NCI-H1417 (cell line): Measurements from ENCODE around the gene DSTYK.
A peak's percentile ranks its signal among the peaks of the same experiment; 100 is the strongest.
"Not testable (repeated sequence)": the region's sequence is repeated elsewhere in the genome, so short reads cannot be mapped to it uniquely, and the experiment has no call there.

Experiments used
- DNase-seq, 3 experiments: peaks; one replicate each; lab custom pipeline; 2025; lab: John Stamatoyannopoulos, UW

Gene DSTYK

DNA sequence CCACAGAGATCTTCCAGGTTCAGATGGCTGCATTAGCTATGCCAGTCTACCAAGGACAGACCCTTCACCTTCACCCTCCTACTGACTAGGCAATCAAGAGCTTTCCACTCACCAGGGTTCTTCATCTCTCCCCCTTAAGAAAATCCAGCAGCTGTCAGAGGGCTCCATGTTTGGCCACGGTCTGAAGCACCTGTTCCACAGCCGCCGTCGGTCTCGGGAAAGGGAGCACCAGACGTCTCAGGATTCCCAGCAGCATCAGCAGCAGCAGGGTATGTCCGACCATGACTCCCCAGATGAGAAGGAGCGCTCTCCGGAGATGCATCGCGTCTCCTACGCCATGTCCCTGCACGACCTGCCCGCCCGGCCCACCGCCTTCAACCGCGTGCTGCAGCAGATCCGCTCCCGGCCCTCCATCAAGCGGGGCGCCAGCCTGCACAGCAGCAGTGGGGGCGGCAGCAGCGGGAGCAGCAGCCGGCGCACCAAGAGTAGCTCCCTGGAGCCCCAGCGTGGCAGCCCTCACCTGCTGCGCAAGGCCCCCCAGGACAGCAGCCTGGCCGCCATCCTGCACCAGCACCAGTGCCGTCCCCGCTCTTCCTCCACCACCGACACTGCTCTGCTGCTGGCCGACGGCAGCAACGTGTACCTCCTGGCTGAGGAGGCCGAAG is 30.0 kb upstream of the DSTYK start:
- DNase-seq, result no peak

DNA sequence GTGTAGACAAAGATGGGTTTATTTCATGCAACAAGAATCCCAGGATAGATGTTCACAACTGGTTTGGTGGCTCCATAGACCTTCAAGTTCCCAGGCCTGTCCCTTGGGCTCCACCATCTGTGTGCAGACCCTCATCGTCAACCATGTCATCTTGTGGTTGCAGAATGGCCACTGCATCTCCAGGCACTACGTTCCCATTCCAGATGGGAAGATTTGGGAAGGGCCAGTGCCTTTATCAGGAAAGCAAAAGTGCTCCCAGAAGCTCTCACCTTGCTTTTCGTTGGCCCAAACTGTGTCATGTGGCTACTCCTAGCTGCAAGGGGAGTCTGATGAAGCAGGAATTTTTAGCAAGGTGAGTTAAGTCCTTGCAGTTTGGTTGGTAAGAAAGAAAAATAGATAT is 29.1 kb upstream of the DSTYK start:
- no peak for DNase-seq

DNA sequence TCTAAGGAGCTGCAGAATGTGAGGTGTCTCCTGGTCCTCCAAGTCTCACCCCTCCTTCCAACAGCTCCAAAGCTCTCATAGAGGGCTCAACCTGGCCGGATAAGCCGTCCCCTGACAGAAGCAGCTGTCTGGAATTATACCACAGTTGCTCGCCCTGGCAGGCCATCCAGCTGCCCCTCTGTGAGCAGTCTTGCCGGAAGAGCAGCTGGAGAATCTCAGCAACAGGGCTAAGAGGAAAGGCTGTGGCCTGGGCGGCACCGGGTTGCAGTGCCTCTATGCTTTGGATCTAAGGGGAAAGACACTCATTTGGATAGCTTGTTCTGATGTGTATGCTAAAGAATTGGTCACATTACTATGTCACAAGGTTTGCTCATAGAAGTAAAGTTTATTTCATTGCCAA is 28.6 kb upstream of the DSTYK start:
- DNase-seq, result no peak

DNA sequence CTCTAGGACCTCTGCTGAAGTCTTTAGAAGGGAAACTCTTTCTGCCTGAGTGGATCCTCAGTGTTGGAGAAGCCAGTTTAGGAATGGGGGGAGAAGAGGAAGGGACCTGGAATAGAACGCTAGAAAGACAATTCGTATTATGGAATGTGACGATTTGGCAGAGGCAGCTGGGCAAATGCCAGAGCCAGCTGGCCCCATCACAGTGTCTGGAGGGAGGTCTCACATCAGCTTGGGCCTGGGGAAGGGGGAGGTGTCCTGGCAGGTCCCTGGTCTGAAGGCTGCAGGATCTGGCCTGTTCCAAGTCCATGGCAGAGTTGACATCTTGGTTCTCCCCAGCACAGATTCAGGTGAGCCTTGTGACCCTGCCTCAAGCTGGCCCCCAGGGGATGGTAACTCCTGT is 27.6 kb upstream of the DSTYK start:
- no peak for DNase-seq

DNA sequence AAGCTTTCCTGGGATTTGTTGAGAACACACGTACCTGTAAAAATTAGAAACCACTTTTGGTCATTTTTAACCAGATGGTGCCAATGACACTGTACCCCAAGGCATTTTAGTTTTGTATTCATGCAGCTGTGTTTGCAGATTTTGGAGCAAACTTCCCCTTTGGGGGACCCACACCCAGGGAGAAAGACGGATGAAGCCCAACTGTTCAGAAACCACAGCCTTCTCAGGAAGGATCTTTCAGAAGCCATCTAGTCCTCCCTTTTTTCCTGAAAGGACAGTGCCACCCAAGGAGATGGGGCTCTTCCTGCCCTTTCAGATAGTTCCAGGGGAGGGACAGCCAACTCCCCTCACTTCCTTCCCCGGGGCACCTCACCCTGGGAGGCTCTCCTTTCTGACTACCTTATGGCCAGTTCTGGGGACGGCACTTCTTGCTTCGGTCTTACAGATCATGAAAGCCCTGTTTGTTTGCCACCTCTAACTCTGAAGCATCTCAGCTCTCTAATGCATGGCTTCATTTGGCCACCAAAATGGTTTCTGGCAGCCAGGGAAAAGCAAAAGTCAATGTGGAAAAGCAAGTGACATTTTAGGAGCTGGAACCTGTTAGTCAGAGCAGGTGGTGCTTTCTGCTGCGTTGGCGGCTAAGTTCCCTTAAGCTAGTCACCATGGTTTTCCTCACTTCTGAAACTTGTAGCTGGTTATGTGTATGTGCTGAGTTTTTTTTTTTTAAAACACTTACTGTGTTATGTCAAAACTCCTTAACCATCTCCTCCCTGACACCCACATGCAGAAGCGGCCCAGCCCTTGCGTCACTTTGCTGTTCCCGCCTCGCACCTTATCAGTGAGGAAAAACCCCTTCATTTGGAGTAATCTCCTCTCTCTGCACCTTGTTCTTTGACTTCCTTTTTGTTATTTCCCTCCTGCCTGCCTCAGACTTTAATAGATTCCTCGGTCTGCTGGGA is 26.3 kb upstream of the DSTYK start:
- no peak for DNase-seq

DNA sequence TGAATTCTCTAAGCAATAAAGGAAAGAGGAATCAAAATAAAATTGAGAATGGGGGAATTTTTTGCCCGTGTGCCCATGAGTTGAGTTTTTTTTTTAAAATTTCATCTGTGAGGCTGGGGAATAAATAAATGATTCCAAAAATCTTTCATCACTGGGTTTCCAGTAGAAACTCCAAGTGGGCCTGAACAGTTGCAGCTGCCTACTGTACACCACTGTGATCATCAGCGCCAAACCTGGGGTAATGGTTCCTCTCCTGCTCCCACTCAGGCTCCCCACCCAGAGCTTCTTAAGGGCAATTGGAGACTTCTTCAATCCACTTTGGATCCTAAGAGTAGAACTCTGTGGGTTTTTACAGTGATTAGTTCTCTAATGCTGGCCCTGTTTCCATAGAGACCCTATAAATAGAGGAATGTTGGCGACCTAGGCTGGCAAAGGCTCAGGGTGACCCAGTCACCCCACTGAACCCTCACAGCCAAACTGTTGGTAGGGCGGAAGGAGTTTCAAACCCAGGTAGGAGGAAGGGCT is 25.5 kb upstream of the DSTYK start:
- DNase-seq, result no peak

DNA sequence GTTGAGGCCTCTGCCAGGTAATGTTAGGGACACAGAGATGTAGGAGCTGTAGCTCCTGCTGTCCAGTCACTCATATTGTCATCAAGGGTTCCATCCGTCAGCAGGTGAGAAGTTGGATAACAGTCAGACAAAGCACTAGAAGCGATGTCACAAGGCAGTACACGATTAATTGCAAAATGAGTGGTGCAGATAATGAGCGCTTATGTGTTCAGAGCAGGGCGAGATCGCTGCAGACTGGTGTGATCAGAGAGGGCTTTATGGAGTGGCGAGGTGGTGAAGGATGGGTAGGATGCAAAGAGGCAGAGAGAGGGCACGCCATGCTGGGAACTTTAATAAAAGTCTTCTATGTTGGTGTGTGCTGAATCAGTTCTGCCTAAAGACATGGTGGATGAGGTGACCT is 25.0 kb upstream of the DSTYK start:
- DNase-seq, result peak in 1 of 3 experiments; percentile 50

DNA sequence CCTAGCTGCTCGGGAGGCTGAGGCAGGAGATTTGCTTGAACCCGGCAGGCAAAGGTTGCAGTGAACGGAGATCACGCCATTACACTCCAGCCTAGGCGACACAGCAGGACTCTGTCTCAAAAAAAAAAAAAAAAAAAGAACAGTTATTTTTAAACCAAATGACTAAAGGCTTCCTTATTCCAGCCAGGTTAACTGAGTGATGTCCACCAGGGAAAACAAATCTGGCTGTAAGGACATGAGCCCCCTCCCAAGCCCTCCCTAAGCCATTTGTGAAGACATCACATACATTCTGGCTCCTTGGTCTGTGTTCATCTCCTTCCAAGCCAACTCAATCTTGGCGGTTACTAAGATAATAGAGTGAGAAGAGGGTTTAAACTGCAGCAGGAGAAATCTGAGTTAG is 24.4 kb upstream of the DSTYK start:
- DNase-seq, result no peak

DNA sequence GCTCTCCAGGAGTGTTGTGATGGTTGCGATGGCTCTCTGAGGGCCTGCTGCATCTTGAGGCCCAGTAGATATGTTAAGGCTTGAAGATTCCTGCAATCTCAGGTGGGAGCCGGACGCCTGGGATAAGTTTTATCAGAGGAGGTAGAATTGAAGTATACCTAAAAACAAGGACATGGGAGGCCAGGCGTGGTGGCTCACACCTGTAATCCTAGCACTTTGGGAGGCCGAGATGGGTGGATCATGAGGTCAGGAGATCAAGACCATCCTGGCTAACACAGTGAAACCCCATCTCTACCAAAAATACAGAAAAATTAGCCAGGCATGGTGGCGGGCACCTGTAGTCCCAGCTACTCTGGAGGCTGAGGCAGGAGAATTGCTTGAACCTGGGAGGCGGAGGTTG is 22.5 kb upstream of the DSTYK start:
- DNase-seq, result not testable (repeated sequence)

DNA sequence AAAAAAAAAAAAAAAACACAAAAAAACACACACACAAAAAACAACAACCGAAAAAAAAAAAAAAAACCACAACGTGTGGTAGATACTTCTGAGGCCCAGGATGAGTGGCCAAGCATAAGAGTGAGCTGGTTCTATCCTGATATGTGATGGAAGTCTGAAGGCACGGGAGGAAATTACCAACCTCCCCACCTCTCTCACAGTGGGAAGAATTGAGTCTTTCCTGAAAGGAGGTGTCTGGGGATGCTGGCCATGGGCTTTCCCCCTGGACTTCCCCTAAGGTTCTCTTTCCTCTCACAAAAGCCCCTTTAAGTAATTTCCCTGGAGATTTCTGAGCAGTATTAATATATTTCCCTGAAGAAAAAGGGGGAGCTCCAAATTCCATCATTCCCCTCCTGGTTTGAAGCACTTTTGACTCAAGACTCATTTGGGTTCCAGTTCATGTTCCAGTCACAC is 21.5 kb upstream of the DSTYK start:
- no peak for DNase-seq

DNA sequence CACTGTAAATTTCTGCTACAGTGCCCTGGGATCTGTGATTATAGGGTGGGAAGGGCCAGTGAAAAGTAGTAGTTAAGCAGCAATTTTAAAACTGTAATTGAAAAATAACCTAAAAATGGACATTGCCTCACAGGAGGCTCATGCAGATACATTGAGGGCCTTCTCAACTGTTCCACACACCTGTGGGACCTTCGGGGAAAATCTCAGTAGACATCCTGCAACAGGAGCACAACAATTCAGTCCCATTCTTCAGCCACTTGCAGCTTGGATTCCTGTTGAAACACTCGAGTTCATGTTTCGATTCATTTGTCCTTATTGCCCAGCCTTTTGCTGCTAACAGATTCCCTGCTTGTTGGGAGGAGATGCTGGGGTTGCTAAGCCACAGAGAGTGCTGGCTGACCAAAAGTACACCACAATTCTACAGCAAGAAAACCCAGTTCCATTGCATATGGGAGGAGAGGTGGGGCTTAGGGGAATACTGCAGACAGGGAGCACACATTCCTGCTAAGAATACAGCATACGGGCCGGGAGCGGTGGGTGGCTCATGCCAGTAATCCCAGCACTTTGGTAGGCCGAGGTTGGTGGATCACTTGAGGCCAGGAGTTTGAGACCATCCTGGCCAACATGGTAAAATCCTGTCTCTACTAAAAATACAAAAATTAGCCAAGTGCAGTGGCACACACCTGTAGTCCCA is 20.8 kb upstream of the DSTYK start:
- DNase-seq, result no peak

DNA sequence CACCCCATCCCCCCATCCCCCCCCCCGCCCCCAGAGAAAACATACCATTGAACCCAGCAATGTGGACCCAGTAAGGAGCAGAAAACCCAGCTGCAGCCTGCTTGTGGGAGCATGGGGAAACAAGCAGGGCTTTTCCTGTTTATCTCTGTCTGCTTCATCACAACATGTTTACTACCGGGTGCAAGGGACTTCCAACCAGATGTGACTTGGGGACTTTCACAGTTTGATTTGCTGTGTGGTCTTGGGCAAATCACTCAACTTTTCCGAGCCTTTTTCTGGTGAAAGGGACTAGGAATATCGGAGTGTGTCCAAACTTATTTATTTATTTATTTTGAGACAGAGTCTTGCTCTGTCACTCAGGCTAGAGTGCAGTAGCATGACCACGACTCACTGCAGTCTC is 19.5 kb upstream of the DSTYK start:
- DNase-seq, result no peak

DNA sequence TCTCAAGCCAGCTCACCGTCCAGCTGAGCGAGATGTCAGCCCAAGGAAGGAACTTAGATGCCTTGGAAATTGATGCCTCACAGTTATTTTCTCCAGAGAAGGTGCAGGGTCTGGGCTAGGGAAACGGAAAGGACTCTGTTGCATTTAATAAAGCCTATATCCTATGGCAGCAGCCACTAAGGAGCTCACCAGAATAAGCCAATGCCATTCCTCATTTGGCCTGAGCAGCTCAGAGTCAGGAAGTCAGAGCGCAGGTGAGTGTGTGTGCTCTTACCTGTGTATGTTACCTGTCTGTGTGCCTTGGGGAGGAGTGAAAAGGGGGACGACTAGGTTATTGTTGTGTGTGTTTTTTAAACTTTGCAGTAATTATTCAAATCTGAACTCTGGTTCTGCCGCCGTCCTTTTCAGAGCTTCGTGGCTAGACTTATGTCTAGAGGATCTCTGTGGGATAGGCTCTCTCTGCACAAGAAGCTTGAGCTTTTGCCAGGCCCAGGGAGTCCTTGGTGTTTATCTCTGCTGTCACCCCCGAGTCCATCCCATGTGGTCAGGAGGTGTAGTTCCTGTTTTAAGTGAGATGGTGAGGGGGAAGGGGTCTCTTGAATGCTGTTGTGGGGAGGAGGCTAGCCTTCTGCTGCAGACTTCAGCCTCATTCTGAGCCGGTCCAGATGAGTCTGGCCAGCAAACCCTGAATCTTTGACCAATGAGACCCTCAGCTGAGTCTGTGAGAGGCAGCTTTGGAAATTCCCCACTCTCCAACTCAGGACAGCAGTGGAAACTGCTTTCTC is 18.6 kb upstream of the DSTYK start:
- peak in 2 of 3 experiments; percentile 60 to 74 for DNase-seq

DNA sequence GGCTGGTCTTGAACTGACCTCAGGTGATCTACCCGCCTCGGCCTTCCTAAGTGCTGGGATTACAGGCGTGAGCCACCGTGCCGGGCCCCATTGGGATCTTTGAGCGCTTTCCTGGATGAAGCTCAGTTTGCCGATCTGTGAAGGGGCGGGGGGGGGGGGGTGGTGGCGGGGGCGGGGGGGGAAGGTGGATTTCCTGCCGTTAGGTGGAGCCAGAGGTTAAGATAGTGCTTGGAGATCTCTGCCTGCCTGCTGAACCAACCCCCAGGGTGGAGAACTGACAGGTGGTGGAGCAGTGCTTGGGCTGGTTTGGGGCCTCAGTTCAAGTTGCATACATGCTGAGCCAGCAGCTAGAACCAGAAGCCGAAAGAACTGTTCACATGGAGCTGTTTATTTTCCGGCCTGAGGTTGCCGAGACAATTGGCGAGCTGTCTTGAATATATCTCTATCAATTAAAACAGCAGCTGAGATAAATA is 17.9 kb upstream of the DSTYK start:
- peak; percentile 67 to 96 (median 90) for DNase-seq

DNA sequence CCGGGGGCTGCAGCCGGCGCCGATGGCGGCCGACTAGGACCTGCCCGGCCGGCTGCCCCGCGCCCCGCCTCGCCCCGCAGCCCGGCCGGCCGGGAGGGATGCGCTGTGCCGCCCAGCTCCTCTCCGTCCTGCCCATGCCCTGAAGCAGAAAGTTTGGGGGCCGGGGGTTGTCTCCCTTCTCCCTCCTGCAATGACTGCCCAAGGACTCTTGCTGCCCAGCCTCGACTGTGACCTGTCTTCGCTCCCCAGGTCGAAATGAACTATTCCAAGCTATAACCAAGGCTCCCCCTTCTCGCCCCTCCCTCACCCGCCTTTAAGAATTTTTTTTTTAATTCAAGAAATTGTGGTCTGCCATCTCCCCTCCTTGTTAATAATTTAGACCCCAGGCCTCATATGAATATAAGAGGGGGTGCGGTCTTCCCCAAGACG is 16.6 kb upstream of the DSTYK start:
- peak in 2 of 3 experiments; percentile 54 to 72 for DNase-seq

DNA sequence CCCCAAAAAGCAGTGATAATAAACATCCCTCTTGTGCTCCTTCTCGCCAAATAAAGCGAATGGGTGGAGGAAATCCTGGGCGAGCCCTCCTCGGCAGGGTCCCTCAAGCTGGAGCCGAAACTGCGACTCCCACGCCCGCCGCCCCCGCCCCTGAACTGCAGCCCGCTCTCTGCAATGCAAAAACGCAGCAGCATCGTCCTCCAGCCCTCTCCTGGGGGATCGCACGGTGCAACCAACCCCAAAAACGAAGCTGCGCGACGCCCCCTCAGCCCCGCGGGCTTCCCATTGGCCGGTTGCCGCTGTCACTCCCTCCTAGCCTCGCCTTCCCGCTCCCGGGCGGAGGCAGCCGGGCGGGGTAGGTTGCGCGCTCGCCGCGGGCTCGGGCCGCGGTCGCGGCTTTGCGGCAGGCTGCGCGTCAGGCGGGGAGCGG is 16.1 kb upstream of the DSTYK start, which contains the start of gene TMCC2:
Gene TMCC2 (plus strand): TSS at position 363 of the 430 bp plus-strand sequence. CDS start 619 bp downstream, outside the sequence.
- peak; percentile 87 to 99 (median 94) for DNase-seq

DNA sequence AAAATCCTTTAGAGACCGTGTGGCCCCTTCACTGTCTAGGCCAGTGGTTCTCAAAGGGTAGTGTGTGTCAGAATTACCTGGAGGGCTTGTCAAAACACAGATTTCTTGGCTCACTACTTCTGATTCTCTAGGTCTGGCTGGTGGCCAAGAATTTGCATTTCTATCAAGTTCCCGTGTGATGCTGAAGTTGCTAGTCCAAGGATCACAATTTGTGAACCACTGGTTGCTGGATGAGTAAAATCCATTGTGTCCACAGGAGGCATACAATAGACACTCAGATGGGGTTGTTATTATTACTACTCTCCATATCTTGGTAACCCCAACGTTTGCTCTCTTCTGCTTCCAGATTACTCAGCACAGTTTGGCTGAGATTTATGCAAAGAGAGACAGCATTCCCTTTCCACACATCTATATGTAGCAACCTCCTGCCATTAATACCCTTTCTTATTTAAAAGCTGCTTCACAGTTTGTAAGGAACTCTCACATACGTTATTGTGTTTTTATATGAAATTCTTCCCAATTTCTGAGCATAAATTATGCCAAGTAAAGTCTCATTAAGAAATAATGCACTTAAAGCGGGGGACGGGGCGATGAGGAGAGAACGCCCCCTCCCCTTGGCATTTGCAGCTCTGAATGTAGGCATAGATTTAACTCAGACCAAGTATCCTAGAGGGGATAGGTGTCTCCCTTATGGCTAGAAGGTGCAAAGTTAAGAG is 15.5 kb upstream of the DSTYK start:
- peak; percentile 34 to 68 (median 39) for DNase-seq

DNA sequence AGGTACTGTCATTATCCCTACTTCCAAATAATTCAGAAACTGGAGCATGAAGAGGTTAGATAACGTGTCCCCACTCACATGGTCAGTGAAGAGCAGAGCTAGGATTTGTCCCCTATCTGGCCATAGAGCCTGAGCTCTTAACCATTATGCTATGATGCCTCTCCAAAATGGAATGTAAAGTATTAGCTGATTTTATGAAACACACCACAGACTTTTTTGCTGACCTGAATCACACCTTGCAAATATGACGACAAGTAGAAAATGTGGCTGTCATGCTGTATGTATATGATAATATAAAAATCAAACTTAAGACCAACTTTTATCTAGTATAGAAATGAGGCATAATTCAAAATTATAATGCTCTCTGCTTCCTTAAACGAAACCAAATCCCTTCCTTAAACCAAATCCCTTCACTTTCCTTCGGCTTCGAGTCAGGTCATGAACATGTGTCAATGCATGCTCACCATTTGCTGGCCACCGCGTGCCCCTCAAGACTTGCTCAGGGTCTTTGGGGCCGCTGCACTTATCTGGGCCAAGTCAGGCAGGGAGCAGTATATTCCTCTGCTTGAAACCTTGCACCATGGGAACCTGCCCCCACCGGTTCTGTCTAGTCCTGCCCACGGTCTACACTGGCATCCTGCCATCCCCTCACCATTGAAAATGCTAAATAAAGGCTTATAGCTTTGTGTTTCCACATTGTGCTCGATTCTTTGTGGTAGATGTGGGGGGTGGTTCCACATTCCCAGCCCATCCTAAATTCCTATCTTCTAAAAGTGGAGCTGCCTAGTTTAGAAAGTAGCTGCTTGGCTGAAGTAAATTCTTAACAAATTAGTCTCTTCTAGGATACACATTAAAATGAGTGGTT is 14.6 kb upstream of the DSTYK start:
- no peak for DNase-seq

DNA sequence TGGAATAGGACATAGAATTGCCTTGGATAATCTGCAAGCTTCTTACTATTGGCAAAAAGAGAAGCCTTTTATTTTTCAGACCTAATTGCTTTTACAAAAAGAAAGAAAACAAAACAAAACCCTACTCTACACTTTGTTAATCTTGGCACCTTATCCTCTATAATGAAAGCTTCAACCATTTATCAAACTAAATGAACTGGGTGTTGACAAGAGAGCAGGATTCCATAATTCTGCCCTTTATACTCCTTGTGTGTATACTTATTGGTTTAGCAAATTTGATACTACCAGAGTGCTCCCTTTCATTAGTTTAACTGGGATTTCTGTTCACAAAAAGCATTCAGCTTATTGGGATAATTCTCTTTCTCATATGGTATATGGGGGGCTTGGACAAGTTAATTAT is 13.2 kb upstream of the DSTYK start:
- peak in 1 of 3 experiments; percentile 43 for DNase-seq
